HepG2 (cell line): Measurements from ENCODE around the gene CYTH2. TPM values are rescaled to one million over a fixed set of nuclear protein-coding genes. Genes with fewer than 3 reads are reported as not detected.
A peak's percentile ranks its signal among the peaks of the same experiment; 100 is the strongest.

Experiments
- AGO1 ChIP-seq: fragments of 200-400 bp; formaldehyde crosslinking; IDR thresholded peaks from 2 replicates; pipeline ENCODE4 v1.6.1; 2017; ENCODE audit warnings: mild to moderate bottlenecking, low read depth, low read length, moderate library complexity; ENCODE audit not compliant: poor library complexity, severe bottlenecking
- DPF2 ChIP-seq: sonication (generic); formaldehyde crosslinking; IDR thresholded peaks from 2 replicates; pipeline ENCODE4 v1.4.0; 2020; ENCODE audit warnings: mild to moderate bottlenecking, low read depth, missing genetic modification reagents, borderline replicate concordance
- FOXA1 ChIP-seq, 2 experiments: fragments of 450-650 bp in 1 of 2; sonication (generic) in 1 of 2; formaldehyde crosslinking in 1 of 2; IDR thresholded peaks; 2 replicates each; pipeline versions ENCODE4 v1.4.0 to v1.6.1; 2016 to 2020; ENCODE audit warnings: missing genetic modification reagents in 1 of 2
- FOXM1 ChIP-seq: sonication (generic); formaldehyde crosslinking; IDR thresholded peaks from 2 replicates; pipeline ENCODE4 v1.5.0; 2020; ENCODE audit warnings: missing genetic modification reagents
- KDM1A ChIP-seq: IDR thresholded peaks from 2 replicates; pipeline ENCODE4 v1.6.1; 2016; ENCODE audit warnings: missing compliant biosample characterization
- KDM2A ChIP-seq: sonication (generic); formaldehyde crosslinking; IDR thresholded peaks from 2 replicates; pipeline ENCODE4 v1.4.0; 2020; ENCODE audit warnings: low read depth, missing genetic modification reagents, borderline replicate concordance
- MTF1 ChIP-seq: sonication (generic); formaldehyde crosslinking; IDR thresholded peaks from 2 replicates; pipeline ENCODE4 v1.5.0; 2020; ENCODE audit warnings: missing genetic modification reagents
- RARA ChIP-seq: IDR thresholded peaks from 2 replicates; pipeline ENCODE4 v1.6.1; 2016; ENCODE audit warnings: missing genetic modification reagents, missing compliant biosample characterization
- REPIN1 ChIP-seq: sonication (generic); formaldehyde crosslinking; IDR thresholded peaks from 2 replicates; pipeline ENCODE4 v1.8.0; 2022; ENCODE audit warnings: missing genetic modification reagents, low read depth, mild to moderate bottlenecking, borderline replicate concordance
- SCMH1 ChIP-seq: sonication (generic); formaldehyde crosslinking; IDR thresholded peaks from 2 replicates; pipeline ENCODE4 v1.9.0; 2021; ENCODE audit warnings: missing genetic modification reagents, mild to moderate bottlenecking, borderline replicate concordance
- SMAD1 ChIP-seq: sonication (generic); formaldehyde crosslinking; IDR thresholded peaks from 2 replicates; pipeline ENCODE4 v1.4.0; 2020; ENCODE audit warnings: missing genetic modification reagents, low read depth, mild to moderate bottlenecking, borderline replicate concordance
- SMARCE1 ChIP-seq: fragments of 450-650 bp; IDR thresholded peaks from 2 replicates; pipeline ENCODE4 v1.6.1; 2017; ENCODE audit warnings: borderline replicate concordance
- STAT5B ChIP-seq: sonication (generic); formaldehyde crosslinking; IDR thresholded peaks from 2 replicates; pipeline ENCODE4 v1.4.0; 2020; ENCODE audit warnings: missing genetic modification reagents
- ZNF33A ChIP-seq: sonication (generic); formaldehyde crosslinking; IDR thresholded peaks from 2 replicates; pipeline ENCODE4 v1.5.1; 2020; ENCODE audit warnings: missing genetic modification reagents, mild to moderate bottlenecking, moderate library complexity, borderline replicate concordance
- ZNF713 ChIP-seq: sonication (generic); formaldehyde crosslinking; IDR thresholded peaks from 2 replicates; pipeline ENCODE4 v1.4.0; 2020; ENCODE audit warnings: mild to moderate bottlenecking, missing genetic modification reagents
- ZNF768 ChIP-seq: sonication (generic); formaldehyde crosslinking; IDR thresholded peaks from 2 replicates; pipeline ENCODE4 v1.4.0; 2020; ENCODE audit warnings: missing genetic modification reagents
- ZNF782 ChIP-seq: sonication (generic); formaldehyde crosslinking; IDR thresholded peaks from 2 replicates; pipeline ENCODE4 v1.4.0; 2020; ENCODE audit warnings: missing genetic modification reagents, mild to moderate bottlenecking, borderline replicate concordance
- polyA plus RNA-seq, 8 experiments: library from polyadenylated mRNA; depleted of rRNA in 3 of 8; stranded (reverse) in 7 of 8; unstranded in 1 of 8; fragments of >200 nt; fragmentation: Illumina TruSeq in 4 of 8; extraction: Trizol in 4 of 8; gene quantifications; 2 replicates each; pipeline versions ENCODE4 v1.2.1 to v1.2.3, GENCODE V29; 2011 to 2016; ENCODE audit warnings: low read depth in 4 of 8, missing spikeins in 1 of 8, mixed read lengths in 1 of 8; ENCODE audit not compliant: insufficient read depth in 1 of 8
- total RNA-seq, 5 experiments: library from RNA; depleted of rRNA; stranded (reverse); fragments of >200 nt; fragmentation: Illumina TruSeq; extraction: Trizol; gene quantifications; 2 replicates each; pipeline ENCODE4 v1.2.3, GENCODE V29; 2016; ENCODE audit warnings: low read depth in 1 of 5
- TF ChIP-seq, protein P1 (sequence below): sonication (generic); formaldehyde crosslinking; IDR thresholded peaks from 2 replicates; pipeline ENCODE4 v1.8.0; 2022; ENCODE audit warnings: missing genetic modification reagents, mild to moderate bottlenecking, moderate library complexity, borderline replicate concordance
- TF ChIP-seq, protein P2 (sequence below): sonication (generic); formaldehyde crosslinking; IDR thresholded peaks from 2 replicates; pipeline ENCODE4 v1.4.0; 2020; ENCODE audit warnings: missing genetic modification reagents, borderline replicate concordance
- TF ChIP-seq, protein P3 (sequence below): IDR thresholded peaks from 2 replicates; pipeline ENCODE4 v1.6.1; 2016; ENCODE audit warnings: missing compliant biosample characterization, missing genetic modification reagents, borderline replicate concordance
- TF ChIP-seq, protein P4 (sequence below): sonication (generic); formaldehyde crosslinking; IDR thresholded peaks from 2 replicates; pipeline ENCODE4 v1.5.1; 2020; ENCODE audit warnings: missing genetic modification reagents, mild to moderate bottlenecking, borderline replicate concordance

CYTH2 gene
- total and polyA plus RNA-seq, 2 of the 13 experiments (the other 11 are each of a cell fraction or from before 2014, with no cell fraction given), result 16.5 to 39.3 TPM

DNA sequence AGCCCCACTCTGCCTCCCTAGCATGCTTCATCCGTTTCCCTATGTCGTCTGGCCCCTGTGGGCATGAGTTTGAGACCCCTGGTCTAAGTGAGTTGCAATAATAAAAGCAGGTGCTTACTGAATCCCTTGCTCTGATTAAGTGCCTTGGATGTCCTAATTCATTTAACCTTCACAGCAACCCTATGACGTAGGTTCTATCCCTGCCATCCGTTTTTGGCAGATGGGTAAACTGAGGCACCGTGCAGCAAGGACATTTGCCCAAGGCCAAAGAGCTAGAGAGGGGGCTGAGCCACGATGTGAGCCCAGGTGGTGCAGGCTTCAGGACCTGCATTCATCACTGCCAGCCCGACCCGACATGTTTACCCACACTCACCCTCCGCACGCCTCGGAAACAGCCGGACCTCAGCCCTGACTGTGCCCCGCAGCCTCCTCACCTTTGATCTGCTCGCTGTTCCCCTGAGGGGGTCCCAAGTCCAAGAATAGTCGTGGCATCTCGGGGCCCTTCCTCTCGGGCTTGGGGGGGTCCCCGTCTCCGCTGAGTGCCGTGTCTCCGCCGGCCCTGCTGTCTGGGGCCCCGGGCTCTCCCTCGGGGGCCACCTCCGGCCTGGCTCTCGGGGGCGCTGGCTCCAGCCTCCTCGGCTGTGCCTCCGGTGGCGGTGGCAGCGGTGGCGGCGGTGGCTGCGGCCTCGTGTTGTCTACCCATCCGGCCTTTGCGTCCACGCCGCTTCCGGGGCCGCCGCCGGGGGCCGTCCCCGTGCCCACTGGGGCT, 28.0 kb downstream of the CYTH2 start (continued):
- TF ChIP-seq ZNF33A (no peak), SCMH1 (CRISPR knock-in tag) (no peak), KDM1A (CRISPR knock-in tag) (no peak), REPIN1 (CRISPR knock-in tag) (0 out of 2 replicates have a peak, but pooled peaks have one; percentile 27), FOXM1 (CRISPR knock-in tag) (no peak), ZNF768 (CRISPR knock-in tag) (peak; percentile 56; the same call in 1 of the 2 replicates), FOXA1 (IDR thresholded peaks at IDR 0.05) (no peak), FOXA1 (CRISPR knock-in tag; IDR thresholded peaks at IDR 0.05) (peak; percentile 81), SMARCE1 (no peak), AGO1 (peak; percentile 72), DPF2 (CRISPR knock-in tag) (0 out of 2 replicates have a peak, but pooled peaks have one; percentile 31), KDM2A (CRISPR knock-in tag) (peak; percentile 65), ZNF713 (no peak), ZNF782 (CRISPR knock-in tag) (0 out of 2 replicates have a peak, but pooled peaks have one; percentile 34), SMAD1 (peak; percentile 62; the same call in 1 of the 2 replicates), RARA (CRISPR knock-in tag) (peak; percentile 31), STAT5B (CRISPR knock-in tag) (no peak), MTF1 (no peak)
- TF ChIP-seq, protein P1, sequence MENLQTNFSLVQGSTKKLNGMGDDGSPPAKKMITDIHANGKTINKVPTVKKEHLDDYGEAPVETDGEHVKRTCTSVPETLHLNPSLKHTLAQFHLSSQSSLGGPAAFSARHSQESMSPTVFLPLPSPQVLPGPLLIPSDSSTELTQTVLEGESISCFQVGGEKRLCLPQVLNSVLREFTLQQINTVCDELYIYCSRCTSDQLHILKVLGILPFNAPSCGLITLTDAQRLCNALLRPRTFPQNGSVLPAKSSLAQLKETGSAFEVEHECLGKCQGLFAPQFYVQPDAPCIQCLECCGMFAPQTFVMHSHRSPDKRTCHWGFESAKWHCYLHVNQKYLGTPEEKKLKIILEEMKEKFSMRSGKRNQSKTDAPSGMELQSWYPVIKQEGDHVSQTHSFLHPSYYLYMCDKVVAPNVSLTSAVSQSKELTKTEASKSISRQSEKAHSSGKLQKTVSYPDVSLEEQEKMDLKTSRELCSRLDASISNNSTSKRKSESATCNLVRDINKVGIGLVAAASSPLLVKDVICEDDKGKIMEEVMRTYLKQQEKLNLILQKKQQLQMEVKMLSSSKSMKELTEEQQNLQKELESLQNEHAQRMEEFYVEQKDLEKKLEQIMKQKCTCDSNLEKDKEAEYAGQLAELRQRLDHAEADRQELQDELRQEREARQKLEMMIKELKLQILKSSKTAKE (CRISPR knock-in tag), result 0 out of 2 replicates have a peak, but pooled peaks have one; percentile 11
- TF ChIP-seq, protein P2, sequence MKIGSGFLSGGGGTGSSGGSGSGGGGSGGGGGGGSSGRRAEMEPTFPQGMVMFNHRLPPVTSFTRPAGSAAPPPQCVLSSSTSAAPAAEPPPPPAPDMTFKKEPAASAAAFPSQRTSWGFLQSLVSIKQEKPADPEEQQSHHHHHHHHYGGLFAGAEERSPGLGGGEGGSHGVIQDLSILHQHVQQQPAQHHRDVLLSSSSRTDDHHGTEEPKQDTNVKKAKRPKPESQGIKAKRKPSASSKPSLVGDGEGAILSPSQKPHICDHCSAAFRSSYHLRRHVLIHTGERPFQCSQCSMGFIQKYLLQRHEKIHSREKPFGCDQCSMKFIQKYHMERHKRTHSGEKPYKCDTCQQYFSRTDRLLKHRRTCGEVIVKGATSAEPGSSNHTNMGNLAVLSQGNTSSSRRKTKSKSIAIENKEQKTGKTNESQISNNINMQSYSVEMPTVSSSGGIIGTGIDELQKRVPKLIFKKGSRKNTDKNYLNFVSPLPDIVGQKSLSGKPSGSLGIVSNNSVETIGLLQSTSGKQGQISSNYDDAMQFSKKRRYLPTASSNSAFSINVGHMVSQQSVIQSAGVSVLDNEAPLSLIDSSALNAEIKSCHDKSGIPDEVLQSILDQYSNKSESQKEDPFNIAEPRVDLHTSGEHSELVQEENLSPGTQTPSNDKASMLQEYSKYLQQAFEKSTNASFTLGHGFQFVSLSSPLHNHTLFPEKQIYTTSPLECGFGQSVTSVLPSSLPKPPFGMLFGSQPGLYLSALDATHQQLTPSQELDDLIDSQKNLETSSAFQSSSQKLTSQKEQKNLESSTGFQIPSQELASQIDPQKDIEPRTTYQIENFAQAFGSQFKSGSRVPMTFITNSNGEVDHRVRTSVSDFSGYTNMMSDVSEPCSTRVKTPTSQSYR (CRISPR knock-in tag), result peak; percentile 11; the same call in 1 of the 2 replicates
- TF ChIP-seq, protein P3, sequence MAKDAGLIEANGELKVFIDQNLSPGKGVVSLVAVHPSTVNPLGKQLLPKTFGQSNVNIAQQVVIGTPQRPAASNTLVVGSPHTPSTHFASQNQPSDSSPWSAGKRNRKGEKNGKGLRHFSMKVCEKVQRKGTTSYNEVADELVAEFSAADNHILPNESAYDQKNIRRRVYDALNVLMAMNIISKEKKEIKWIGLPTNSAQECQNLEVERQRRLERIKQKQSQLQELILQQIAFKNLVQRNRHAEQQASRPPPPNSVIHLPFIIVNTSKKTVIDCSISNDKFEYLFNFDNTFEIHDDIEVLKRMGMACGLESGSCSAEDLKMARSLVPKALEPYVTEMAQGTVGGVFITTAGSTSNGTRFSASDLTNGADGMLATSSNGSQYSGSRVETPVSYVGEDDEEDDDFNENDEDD, result no peak
- TF ChIP-seq, protein P4, sequence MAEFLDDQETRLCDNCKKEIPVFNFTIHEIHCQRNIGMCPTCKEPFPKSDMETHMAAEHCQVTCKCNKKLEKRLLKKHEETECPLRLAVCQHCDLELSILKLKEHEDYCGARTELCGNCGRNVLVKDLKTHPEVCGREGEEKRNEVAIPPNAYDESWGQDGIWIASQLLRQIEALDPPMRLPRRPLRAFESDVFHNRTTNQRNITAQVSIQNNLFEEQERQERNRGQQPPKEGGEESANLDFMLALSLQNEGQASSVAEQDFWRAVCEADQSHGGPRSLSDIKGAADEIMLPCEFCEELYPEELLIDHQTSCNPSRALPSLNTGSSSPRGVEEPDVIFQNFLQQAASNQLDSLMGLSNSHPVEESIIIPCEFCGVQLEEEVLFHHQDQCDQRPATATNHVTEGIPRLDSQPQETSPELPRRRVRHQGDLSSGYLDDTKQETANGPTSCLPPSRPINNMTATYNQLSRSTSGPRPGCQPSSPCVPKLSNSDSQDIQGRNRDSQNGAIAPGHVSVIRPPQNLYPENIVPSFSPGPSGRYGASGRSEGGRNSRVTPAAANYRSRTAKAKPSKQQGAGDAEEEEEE (CRISPR knock-in tag), result 0 out of 2 replicates have a peak, but pooled peaks have one; percentile 24
